HL-60 (cell line): ENCODE results near the gene COL21A1.

Experiments
- DNase-seq, 2 experiments: peaks; one replicate each; pipeline ENCODE4 v3.0.0-alpha.2; 2010 to 2020; ENCODE audit warnings: low read depth in 1 of 2, low spot score in 1 of 2
- H3K27ac ChIP-seq: fragments of 250-450 bp; sonication (Bioruptor Pico); replicated peaks from 2 replicates; pipeline ENCODE4 v1.5.1; 2020; ENCODE audit warnings: mild to moderate bottlenecking, moderate library complexity
- H3K27me3 ChIP-seq: fragments of 250-450 bp; sonication (Bioruptor Pico); 2 replicates; pipeline ENCODE4 v1.5.1; 2021; ENCODE audit warnings: mild to moderate bottlenecking, moderate library complexity; ENCODE audit not compliant: insufficient read depth, poor library complexity, severe bottlenecking
- H3K4me3 ChIP-seq: replicated peaks from 2 replicates; pipeline ENCODE4 v1.5.1; 2011; ENCODE audit warnings: mild to moderate bottlenecking, control low read depth, low read length; ENCODE audit not compliant: insufficient read depth
- GABPA ChIP-seq: IDR thresholded peaks from 2 replicates; pipeline ENCODE4 v1.6.1; 2012; ENCODE audit warnings: low read depth
- POLR2AphosphoS5 ChIP-seq: IDR thresholded peaks from 2 replicates; pipeline ENCODE4 v1.6.1; 2012; ENCODE audit warnings: low read depth
- SPI1 ChIP-seq: IDR thresholded peaks from 2 replicates; pipeline ENCODE4 v1.6.1; 2012; ENCODE audit warnings: low read depth, mild to moderate bottlenecking, borderline replicate concordance
- TF ChIP-seq, protein P1 (sequence below): IDR thresholded peaks from 2 replicates; pipeline ENCODE4 v1.6.1; 2012; ENCODE audit warnings: low read depth; ENCODE audit not compliant: insufficient replicate concordance
- TF ChIP-seq, protein P2 (sequence below): IDR thresholded peaks from one replicate; pipeline ENCODE4 v1.5.1; 2011; ENCODE audit warnings: low read length, control low read depth, inconsistent platforms; ENCODE audit not compliant: insufficient read depth

Gene COL21A1

GRCh38 chr6:56211724-56212123 lies 35.7 kb downstream of the COL21A1 start:
- H3K27ac ChIP-seq = no peak overlapping the region
- H3K27me3 ChIP-seq = no peaks in the 10 kb centered on the region
- no peak overlapping the region for H3K4me3 ChIP-seq
- DNase-seq = no peak
- TF ChIP-seq GABPA (no peak), SPI1 (no peak), POLR2AphosphoS5 (no peak)
- TF ChIP-seq, protein P1, sequence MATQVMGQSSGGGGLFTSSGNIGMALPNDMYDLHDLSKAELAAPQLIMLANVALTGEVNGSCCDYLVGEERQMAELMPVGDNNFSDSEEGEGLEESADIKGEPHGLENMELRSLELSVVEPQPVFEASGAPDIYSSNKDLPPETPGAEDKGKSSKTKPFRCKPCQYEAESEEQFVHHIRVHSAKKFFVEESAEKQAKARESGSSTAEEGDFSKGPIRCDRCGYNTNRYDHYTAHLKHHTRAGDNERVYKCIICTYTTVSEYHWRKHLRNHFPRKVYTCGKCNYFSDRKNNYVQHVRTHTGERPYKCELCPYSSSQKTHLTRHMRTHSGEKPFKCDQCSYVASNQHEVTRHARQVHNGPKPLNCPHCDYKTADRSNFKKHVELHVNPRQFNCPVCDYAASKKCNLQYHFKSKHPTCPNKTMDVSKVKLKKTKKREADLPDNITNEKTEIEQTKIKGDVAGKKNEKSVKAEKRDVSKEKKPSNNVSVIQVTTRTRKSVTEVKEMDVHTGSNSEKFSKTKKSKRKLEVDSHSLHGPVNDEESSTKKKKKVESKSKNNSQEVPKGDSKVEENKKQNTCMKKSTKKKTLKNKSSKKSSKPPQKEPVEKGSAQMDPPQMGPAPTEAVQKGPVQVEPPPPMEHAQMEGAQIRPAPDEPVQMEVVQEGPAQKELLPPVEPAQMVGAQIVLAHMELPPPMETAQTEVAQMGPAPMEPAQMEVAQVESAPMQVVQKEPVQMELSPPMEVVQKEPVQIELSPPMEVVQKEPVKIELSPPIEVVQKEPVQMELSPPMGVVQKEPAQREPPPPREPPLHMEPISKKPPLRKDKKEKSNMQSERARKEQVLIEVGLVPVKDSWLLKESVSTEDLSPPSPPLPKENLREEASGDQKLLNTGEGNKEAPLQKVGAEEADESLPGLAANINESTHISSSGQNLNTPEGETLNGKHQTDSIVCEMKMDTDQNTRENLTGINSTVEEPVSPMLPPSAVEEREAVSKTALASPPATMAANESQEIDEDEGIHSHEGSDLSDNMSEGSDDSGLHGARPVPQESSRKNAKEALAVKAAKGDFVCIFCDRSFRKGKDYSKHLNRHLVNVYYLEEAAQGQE = no peak
- TF ChIP-seq, protein P2, sequence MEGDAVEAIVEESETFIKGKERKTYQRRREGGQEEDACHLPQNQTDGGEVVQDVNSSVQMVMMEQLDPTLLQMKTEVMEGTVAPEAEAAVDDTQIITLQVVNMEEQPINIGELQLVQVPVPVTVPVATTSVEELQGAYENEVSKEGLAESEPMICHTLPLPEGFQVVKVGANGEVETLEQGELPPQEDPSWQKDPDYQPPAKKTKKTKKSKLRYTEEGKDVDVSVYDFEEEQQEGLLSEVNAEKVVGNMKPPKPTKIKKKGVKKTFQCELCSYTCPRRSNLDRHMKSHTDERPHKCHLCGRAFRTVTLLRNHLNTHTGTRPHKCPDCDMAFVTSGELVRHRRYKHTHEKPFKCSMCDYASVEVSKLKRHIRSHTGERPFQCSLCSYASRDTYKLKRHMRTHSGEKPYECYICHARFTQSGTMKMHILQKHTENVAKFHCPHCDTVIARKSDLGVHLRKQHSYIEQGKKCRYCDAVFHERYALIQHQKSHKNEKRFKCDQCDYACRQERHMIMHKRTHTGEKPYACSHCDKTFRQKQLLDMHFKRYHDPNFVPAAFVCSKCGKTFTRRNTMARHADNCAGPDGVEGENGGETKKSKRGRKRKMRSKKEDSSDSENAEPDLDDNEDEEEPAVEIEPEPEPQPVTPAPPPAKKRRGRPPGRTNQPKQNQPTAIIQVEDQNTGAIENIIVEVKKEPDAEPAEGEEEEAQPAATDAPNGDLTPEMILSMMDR = no peak

- Histone ChIP-seq H3K4me3 (no peak overlapping the region), H3K27me3 (no peaks in the 10 kb centered on the region), H3K27ac (no peak overlapping the region)
- TF ChIP-seq SPI1 = no peak
- TF ChIP-seq, protein P1 = no peak
- DNase-seq = no peak
These were observed 43.2 kb downstream of the COL21A1 start for GRCh38 chr6:56204134-56204533.

- TF ChIP-seq GABPA (no peak), POLR2AphosphoS5 (no peak), SPI1 (no peak)
- TF ChIP-seq, protein P2 = no peak
- TF ChIP-seq, protein P1 = no peak
- H3K27ac ChIP-seq = no peak overlapping the region
- H3K27me3 ChIP-seq = no peaks in the 10 kb centered on the region
- H3K4me3 ChIP-seq = no peak overlapping the region
- DNase-seq = no peak
These were observed 47.4 kb downstream of the COL21A1 start for GRCh38 chr6:56199956-56200355.

- Histone ChIP-seq H3K27me3 (no peaks in the 10 kb centered on the region), H3K4me3 (no peak overlapping the region), H3K27ac (no peak overlapping the region)
- no peak for DNase-seq
- TF ChIP-seq POLR2AphosphoS5 = no peak
- TF ChIP-seq SPI1 = no peak
- TF ChIP-seq, protein P2 = no peak
- TF ChIP-seq, protein P1 = no peak
- TF ChIP-seq GABPA = no peak
These were observed 53.5 kb downstream of the COL21A1 start for GRCh38 chr6:56193846-56194245.
